Smooth muscle cell (in vitro differentiated cells): ENCODE data around the gene SYTL3. TPM values are rescaled to one million over a fixed set of nuclear protein-coding genes. Genes with fewer than 3 reads are reported as not detected.

Source experiments
- DNase-seq: peaks from one replicate; lab custom pipeline; 2025; ENCODE audit not compliant: unreplicated experiment; lab: John Stamatoyannopoulos, UW
- H2AFZ ChIP-seq: fragments of 200-600 bp; sonication (generic); 2 replicates; pipeline ENCODE4 v1.6.0; 2016; ENCODE audit warnings: antibody characterized with exemption, low read depth, mild to moderate bottlenecking
- H3F3A ChIP-seq: fragments of 200-600 bp; sonication (generic); 2 replicates; pipeline ENCODE4 v1.6.0; 2017; ENCODE audit warnings: antibody characterized with exemption, low read depth
- H3K27ac ChIP-seq: fragments of 200-600 bp; sonication (generic); 2 replicates; pipeline ENCODE4 v1.5.1; 2016; ENCODE audit warnings: low read depth, mild to moderate bottlenecking
- H3K27me3 ChIP-seq: fragments of 200-600 bp; sonication (generic); 2 replicates; pipeline ENCODE4 v1.6.1; 2016; ENCODE audit warnings: low read depth, mild to moderate bottlenecking
- H3K36me3 ChIP-seq: fragments of 200-600 bp; sonication (generic); 2 replicates; pipeline ENCODE4 v1.5.1; 2016; ENCODE audit warnings: low read depth
- H3K4me1 ChIP-seq: fragments of 200-600 bp; sonication (generic); 2 replicates; pipeline ENCODE4 v1.5.1; 2016; ENCODE audit warnings: low read depth
- H3K4me2 ChIP-seq: fragments of 200-600 bp; sonication (generic); 2 replicates; pipeline ENCODE4 v1.6.0; 2016; ENCODE audit warnings: mild to moderate bottlenecking
- H3K4me3 ChIP-seq: fragments of 200-600 bp; sonication (generic); 2 replicates; pipeline ENCODE4 v1.5.1; 2016; ENCODE audit warnings: mild to moderate bottlenecking
- H3K79me2 ChIP-seq: fragments of 200-600 bp; sonication (generic); 2 replicates; pipeline ENCODE4 v1.6.0; 2016; ENCODE audit warnings: low read depth, mild to moderate bottlenecking
- H3K9ac ChIP-seq: fragments of 200-600 bp; sonication (generic); 2 replicates; pipeline ENCODE4 v1.6.0; 2016; ENCODE audit warnings: low read depth
- H3K9me3 ChIP-seq: fragments of 200-600 bp; sonication (generic); replicated peaks from 2 replicates; pipeline ENCODE4 v1.5.1; 2016; ENCODE audit warnings: low read depth
- H4K20me1 ChIP-seq: fragments of 200-600 bp; sonication (generic); 2 replicates; pipeline ENCODE4 v1.6.0; 2016; ENCODE audit warnings: low read depth
- CTCF ChIP-seq: fragments of 200-600 bp; sonication (generic); IDR thresholded peaks from 2 replicates; pipeline ENCODE4 v1.5.1; 2017; ENCODE audit warnings: borderline replicate concordance, mild to moderate bottlenecking, antibody characterized with exemption; ENCODE audit not compliant: insufficient read depth, poor library complexity, severe bottlenecking
- WGBS: methylation state at CpG from one replicate; pipeline ENCODE4 v1.1.7; 2016; ENCODE audit warnings: low lambda C conversion rate; 5-methylcytosine and 5-hydroxymethylcytosine counted together
- polyA plus RNA-seq: library from polyadenylated mRNA; unstranded; fragments of >200 nt; fragmentation: Nextera tagmentation; extraction: Ambion mirVana; gene quantifications from 2 replicates; pipeline ENCODE4 v1.2.1, GENCODE V29; 2016
- total RNA-seq: library from RNA; depleted of rRNA; stranded (reverse); fragments of >200 nt; gene quantifications from 2 replicates; pipeline ENCODE4 v1.2.3, GENCODE V29; 2014

The SYTL3 gene
- total and polyA plus RNA-seq, 2 experiments from 2014 or later = 0.13 to 1.2 TPM

- WGBS = 59% methylated on average over 11 of the region's 11 CpGs
- H2AFZ ChIP-seq = no peak overlapping the region
- no peak overlapping the region for H3K27ac ChIP-seq
- H3K4me1 ChIP-seq = no peaks in the 10 kb centered on the region
- H3K4me3 ChIP-seq = no peak overlapping the region
- H3K4me2 ChIP-seq = peak overlapping the region; percentile 12
- no peaks in the 10 kb centered on the region for H3K9me3 ChIP-seq
- H4K20me1 ChIP-seq = no peaks in the 10 kb centered on the region
- no peaks in the 10 kb centered on the region for H3K36me3 ChIP-seq
- no peak overlapping the region for H3K9ac ChIP-seq
- no peak for TF ChIP-seq CTCF
- peaks cover 4% of the 10 kb centered on the region for H3F3A ChIP-seq
- DNase-seq = no peak
- H3K27me3 ChIP-seq = no peaks in the 10 kb centered on the region
- H3K79me2 ChIP-seq = no peaks in the 10 kb centered on the region
Observed at GRCh38 chr6:158663625-158664165, 13.8 kb downstream of the SYTL3 start.

- Histone ChIP-seq H2AFZ (no peak overlapping the region), H3K36me3 (no peaks in the 10 kb centered on the region), H3K9ac (no peak overlapping the region), H3K4me2 (no peak overlapping the region), H3F3A (peaks cover 4% of the 10 kb centered on the region), H3K4me1 (no peaks in the 10 kb centered on the region), H3K9me3 (no peaks in the 10 kb centered on the region), H4K20me1 (no peaks in the 10 kb centered on the region), H3K4me3 (no peak overlapping the region), H3K27ac (no peak overlapping the region), H3K27me3 (no peaks in the 10 kb centered on the region), H3K79me2 (no peaks in the 10 kb centered on the region)
- no peak for TF ChIP-seq CTCF
- no peak for DNase-seq
- WGBS = 98% methylated on average over 18 of the region's 18 CpGs
Observed at GRCh38 chr6:158665332-158665731, 15.5 kb downstream of the SYTL3 start.

- no peaks in the 10 kb centered on the region for H3K4me1 ChIP-seq
- no peaks in the 10 kb centered on the region for H3K36me3 ChIP-seq
- 62% methylated on average over 14 of the region's 14 CpGs for WGBS
- DNase-seq = no peak
- no peak overlapping the region for H3K9ac ChIP-seq
- TF ChIP-seq CTCF = no peak
- H3K27me3 ChIP-seq = no peaks in the 10 kb centered on the region
- peaks cover 4% of the 10 kb centered on the region for H3F3A ChIP-seq
- no peaks in the 10 kb centered on the region for H3K79me2 ChIP-seq
- no peaks in the 10 kb centered on the region for H3K9me3 ChIP-seq
- H3K27ac ChIP-seq = peak overlapping the region; percentile 61
- peak overlapping the region; percentile 58 for H3K4me2 ChIP-seq
- no peak overlapping the region for H3K4me3 ChIP-seq
- no peaks in the 10 kb centered on the region for H4K20me1 ChIP-seq
- no peak overlapping the region for H2AFZ ChIP-seq
Observed at GRCh38 chr6:158666628-158667359, 16.9 kb downstream of the SYTL3 start.
